ENCODE measurements around the gene CLTC. TPM values are rescaled to one million over a fixed set of nuclear protein-coding genes. Genes with fewer than 3 reads are reported as not detected.

Gene CLTC
- total RNA-seq, 2 donors from 2014 or later = 202 to 206 TPM

DNA sequence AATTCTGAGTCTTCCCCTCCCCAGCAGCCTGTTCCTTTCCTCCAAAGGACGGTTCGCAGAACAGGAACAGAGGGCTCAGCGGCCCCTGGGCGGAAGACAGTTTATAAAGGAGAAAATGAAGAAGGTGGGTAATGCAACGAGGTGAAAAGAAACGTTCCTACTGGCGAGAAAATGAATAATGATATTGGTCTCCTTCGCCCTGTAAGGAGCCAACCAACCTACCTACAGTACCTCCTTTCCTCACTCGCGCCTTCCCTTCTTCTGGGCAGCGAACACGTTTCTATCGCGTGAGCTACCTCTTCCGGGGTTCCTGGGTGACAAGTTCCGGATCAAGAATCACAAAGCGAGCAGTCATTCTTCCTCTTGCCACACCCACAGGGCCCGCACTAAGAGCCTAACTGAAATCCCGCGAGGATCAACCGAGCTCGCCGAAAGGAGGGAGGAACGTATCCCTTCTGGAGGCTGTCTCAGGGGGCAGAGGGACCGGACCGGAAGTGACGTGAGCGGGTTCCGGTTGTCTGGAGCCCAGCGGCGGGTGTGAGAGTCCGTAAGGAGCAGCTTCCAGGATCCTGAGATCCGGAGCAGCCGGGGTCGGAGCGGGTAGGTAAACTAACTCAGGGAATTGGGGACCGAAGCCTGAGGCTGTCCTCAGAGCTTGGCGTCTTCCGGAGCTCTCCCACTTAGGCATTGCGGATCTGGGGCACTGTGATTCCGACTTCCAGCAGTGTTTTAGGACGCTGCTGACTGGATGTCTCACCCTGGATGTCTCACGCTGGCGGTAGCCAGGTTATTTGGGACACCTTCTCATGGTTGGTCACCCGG lies 87.7 kb downstream of the CLTC start, which contains the start of the genes PTRH2 and VMP1:
PTRH2 (minus strand) TSS at position 282 of the 822 bp plus-strand sequence. CDS start 9,452 bp downstream, outside the sequence.
VMP1 (plus strand) TSS at position 506 of the 822 bp plus-strand sequence. CDS start 23,793 bp downstream, outside the sequence.
- TF ChIP-seq POLR2A (IDR thresholded peaks at IDR 0.05) (peak; percentile 71), POLR2AphosphoS5 (IDR thresholded peaks at IDR 0.05) (peak; percentile 99)
- TF ChIP-seq, protein P1, sequence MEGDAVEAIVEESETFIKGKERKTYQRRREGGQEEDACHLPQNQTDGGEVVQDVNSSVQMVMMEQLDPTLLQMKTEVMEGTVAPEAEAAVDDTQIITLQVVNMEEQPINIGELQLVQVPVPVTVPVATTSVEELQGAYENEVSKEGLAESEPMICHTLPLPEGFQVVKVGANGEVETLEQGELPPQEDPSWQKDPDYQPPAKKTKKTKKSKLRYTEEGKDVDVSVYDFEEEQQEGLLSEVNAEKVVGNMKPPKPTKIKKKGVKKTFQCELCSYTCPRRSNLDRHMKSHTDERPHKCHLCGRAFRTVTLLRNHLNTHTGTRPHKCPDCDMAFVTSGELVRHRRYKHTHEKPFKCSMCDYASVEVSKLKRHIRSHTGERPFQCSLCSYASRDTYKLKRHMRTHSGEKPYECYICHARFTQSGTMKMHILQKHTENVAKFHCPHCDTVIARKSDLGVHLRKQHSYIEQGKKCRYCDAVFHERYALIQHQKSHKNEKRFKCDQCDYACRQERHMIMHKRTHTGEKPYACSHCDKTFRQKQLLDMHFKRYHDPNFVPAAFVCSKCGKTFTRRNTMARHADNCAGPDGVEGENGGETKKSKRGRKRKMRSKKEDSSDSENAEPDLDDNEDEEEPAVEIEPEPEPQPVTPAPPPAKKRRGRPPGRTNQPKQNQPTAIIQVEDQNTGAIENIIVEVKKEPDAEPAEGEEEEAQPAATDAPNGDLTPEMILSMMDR (IDR thresholded peaks at IDR 0.05) = peak in 1 of 4 experiments; percentile 19
- H3K27me3 ChIP-seq (replicated peaks; ENCODE audit: insufficient read depth) = no peaks in the 10 kb centered on the region
- no peaks in the 10 kb centered on the region for H3K9me3 ChIP-seq
- no peaks in the 10 kb centered on the region for H3K4me1 ChIP-seq (replicated peaks)
- intact Hi-C loops (cut with DNase I) = loop anchor here (10.0 kb wide), 1 partner anchor 1193 kb away; the partner anchor contains the start of gene MTMR4
- under 1% methylated on average over 45 of the region's 45 CpGs for WGBS
- no peaks in the 10 kb centered on the region for H3K36me3 ChIP-seq
- peak within 1 kb of the TSS; percentile 82 to 90 for H3K27ac ChIP-seq
- peak within 1 kb of the TSS; percentile 57 to 70 for H3K4me3 ChIP-seq
- DNase-seq (ENCODE audit: low spot score) = peak; percentile 99

DNA sequence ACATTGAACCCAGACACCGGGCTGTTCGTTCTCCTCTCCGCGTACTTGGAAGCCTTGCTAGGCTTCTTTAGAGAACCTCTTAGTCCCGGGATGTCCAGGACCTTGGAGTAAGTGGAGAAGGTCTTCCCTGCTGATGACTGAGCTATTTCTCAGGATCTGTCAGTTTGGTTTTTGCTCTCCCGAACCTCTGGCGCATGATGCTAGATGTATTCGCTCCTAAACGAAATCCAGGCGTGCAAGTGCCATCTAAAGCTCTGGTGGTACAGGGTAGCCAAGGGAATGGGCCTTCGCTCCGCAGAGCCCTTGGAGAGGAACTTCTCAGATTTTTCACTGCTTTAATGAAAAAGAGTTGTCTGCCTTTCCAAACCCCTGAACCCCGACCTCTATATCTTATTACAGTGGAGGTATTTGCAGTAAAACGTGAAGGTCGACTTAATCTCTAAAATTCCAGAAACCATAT lies 88.3 kb downstream of the CLTC start:
- Histone ChIP-seq H3K36me3 (no peaks in the 10 kb centered on the region), H3K27ac (peak overlapping the region; percentile 82 to 90), H3K27me3 (replicated peaks; ENCODE audit: insufficient read depth) (no peaks in the 10 kb centered on the region), H3K4me3 (peak overlapping the region; percentile 57 to 70), H3K4me1 (replicated peaks) (no peaks in the 10 kb centered on the region), H3K9me3 (no peaks in the 10 kb centered on the region)
- intact Hi-C loops (cut with DNase I) = loop anchor here (10.0 kb wide), 1 partner anchor 1193 kb away; the partner anchor contains the start of gene MTMR4
- WGBS = under 1% methylated on average over 15 of the region's 15 CpGs
- DNase-seq (ENCODE audit: low spot score) = no peak
- TF ChIP-seq, protein P1 (IDR thresholded peaks at IDR 0.05) = no peak
- TF ChIP-seq POLR2AphosphoS5 (IDR thresholded peaks at IDR 0.05) = no peak

DNA sequence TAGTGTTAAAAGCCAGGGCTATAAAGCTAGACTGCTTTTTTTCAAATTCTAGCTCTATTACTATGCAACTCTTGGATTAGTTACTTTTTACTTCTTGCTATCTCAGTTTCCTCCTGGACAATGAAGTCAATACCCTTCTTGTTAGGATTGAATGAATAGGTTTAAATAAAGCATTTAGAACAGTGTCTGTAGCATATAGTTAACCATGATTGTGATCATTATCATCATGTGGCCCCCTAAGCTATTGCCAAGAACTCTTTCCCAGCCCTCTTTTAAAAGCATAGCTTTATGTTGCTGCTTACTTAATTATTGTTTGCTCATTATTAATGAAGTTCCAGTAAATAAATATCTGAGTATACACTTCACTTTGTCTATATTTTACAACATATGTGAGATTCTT lies 92.2 kb downstream of the CLTC start:
- Histone ChIP-seq H3K27me3 (replicated peaks; ENCODE audit: insufficient read depth) (no peaks in the 10 kb centered on the region), H3K9me3 (no peaks in the 10 kb centered on the region), H3K36me3 (no peaks in the 10 kb centered on the region), H3K4me1 (replicated peaks) (no peaks in the 10 kb centered on the region), H3K27ac (no peak overlapping the region), H3K4me3 (no peak overlapping the region)
- intact Hi-C loops (cut with DNase I) = no loop called here
- TF ChIP-seq POLR2A (IDR thresholded peaks at IDR 0.05) (no peak), POLR2AphosphoS5 (IDR thresholded peaks at IDR 0.05) (no peak)
- TF ChIP-seq, protein P1 (IDR thresholded peaks at IDR 0.05) = no peak
- no peak for DNase-seq (ENCODE audit: low spot score)

DNA sequence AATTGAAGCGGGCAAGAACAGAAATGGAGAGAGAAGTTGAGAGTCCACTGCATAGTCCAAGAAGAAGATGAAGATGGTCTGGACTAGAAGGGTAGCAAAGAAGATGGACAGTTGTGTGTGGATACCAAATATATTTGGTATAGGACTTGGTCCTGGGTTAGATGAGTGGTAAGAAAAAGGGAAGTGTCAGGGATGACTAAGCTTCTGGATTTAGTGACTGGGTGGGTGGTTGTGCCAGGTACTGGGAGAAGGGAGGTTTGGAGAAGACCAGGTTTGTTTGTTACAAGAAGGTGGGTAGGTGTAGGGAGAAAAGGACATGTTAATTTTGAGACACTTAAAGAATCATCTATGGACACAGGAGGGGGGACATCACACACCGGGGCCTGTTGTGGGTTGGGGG lies 93.2 kb downstream of the CLTC start:
- Histone ChIP-seq H3K36me3 (no peaks in the 10 kb centered on the region), H3K9me3 (no peaks in the 10 kb centered on the region), H3K4me1 (replicated peaks) (no peaks in the 10 kb centered on the region), H3K4me3 (no peak overlapping the region), H3K27ac (no peak overlapping the region), H3K27me3 (replicated peaks; ENCODE audit: insufficient read depth) (no peaks in the 10 kb centered on the region)
- 93% methylated on average over 2 of the region's 2 CpGs for WGBS
- DNase-seq (ENCODE audit: low spot score) = no peak
- intact Hi-C loops (cut with DNase I) = no loop called here
- no peak for TF ChIP-seq POLR2A (IDR thresholded peaks at IDR 0.05)
- TF ChIP-seq, protein P1 (IDR thresholded peaks at IDR 0.05) = no peak
- no peak for TF ChIP-seq POLR2AphosphoS5 (IDR thresholded peaks at IDR 0.05)

Data from prostate gland (tissue), 2 donors.